Upper lobe of left lung (tissue), 6 donors: ENCODE data around the gene EXD3. TPM values are rescaled to one million over a fixed set of nuclear protein-coding genes. Genes with fewer than 3 reads are reported as not detected.
A peak's percentile ranks its signal among the peaks of the same experiment; 100 is the strongest.

ENCODE experiments used
- ATAC-seq, 2 donors: fragments of 200-7000 bp; cut with Tn5 transposase; one replicate each; pipeline ENCODE4 v1.9.1; 2022; ENCODE audit warnings: mild to moderate bottlenecking in 2 of 2, moderate library complexity in 2 of 2; ENCODE audit not compliant: low FRiP score in 2 of 2
- DNase-seq, 2 donors: peaks; one replicate each; pipeline ENCODE4 v3.0.0-alpha.2; 2019 to 2020
- H3K27ac ChIP-seq, 4 donors: fragments of 200-600 bp; sonication (generic); one replicate each; pipeline ENCODE4 v1.5.1; 2016 to 2019
- H3K27me3 ChIP-seq, 4 donors: fragments of 200-600 bp; sonication (generic); one replicate each; pipeline ENCODE4 v1.5.1; 2017 to 2019
- H3K36me3 ChIP-seq, 4 donors: fragments of 200-600 bp; sonication (generic); one replicate each; pipeline ENCODE4 v1.5.1; 2016 to 2019
- H3K4me1 ChIP-seq, 4 donors: fragments of 200-600 bp; sonication (generic); one replicate each; pipeline ENCODE4 v1.5.1; 2018 to 2019
- H3K4me3 ChIP-seq, 4 donors: fragments of 200-600 bp; sonication (generic); one replicate each; pipeline ENCODE4 v1.5.1; 2017 to 2019; ENCODE audit warnings: mild to moderate bottlenecking in 2 of 4, moderate library complexity in 1 of 4
- H3K9me3 ChIP-seq, 4 donors: fragments of 200-600 bp; sonication (generic); one replicate each; pipeline ENCODE4 v1.5.1; 2018 to 2019
- CTCF ChIP-seq, 6 experiments: fragments of 450-650 bp in 4 of 6; fragments of 200-600 bp in 2 of 6; sonication (generic) in 2 of 6; IDR thresholded peaks; one replicate each; pipeline ENCODE4 v1.5.1; 2016 to 2019; ENCODE audit warnings: antibody characterized with exemption in 6 of 6
- EP300 ChIP-seq, 4 donors: sonication (generic); formaldehyde crosslinking; IDR thresholded peaks; one replicate each; pipeline ENCODE4 v1.5.1; 2017; ENCODE audit warnings: antibody characterized with exemption in 4 of 4, control low read depth in 2 of 4
- POLR2A ChIP-seq, 4 donors: fragments of 450-650 bp; IDR thresholded peaks; one replicate each; pipeline ENCODE4 v1.5.1; 2016 to 2017; ENCODE audit warnings: antibody characterized with exemption in 4 of 4, mild to moderate bottlenecking in 2 of 4
- POLR2AphosphoS5 ChIP-seq, 2 donors: sonication (generic); formaldehyde crosslinking; IDR thresholded peaks; one replicate each; pipeline ENCODE4 v1.5.1; 2017; ENCODE audit warnings: antibody characterized with exemption in 2 of 2
- WGBS, 2 donors: methylation state at CpG; one replicate each; pipeline ENCODE4 v1.1.5; 2017 to 2018; 5-methylcytosine and 5-hydroxymethylcytosine counted together
- total RNA-seq, 6 donors: library from RNA; depleted of rRNA in 4 of 6; stranded (reverse); fragments of >200 nt in 4 of 6; gene quantifications; one replicate each; pipeline versions ENCODE4 v1.1.0 to v1.2.1, GENCODE V29; 2016 to 2021
- donor health status: DM: no; HTN: no; CAD: no; lungs with moderate emphysema.
- donor health status: DM: no; HTN: yes; CAD: no; lungs with severe emphysema.

Gene EXD3
- total RNA-seq, 6 donors from 2014 or later = 12.3 to 118 (median 24.8) TPM

- no peak for TF ChIP-seq EP300 (IDR thresholded peaks at IDR 0.05)
- TF ChIP-seq CTCF (IDR thresholded peaks at IDR 0.05) = no peak
- no peak for TF ChIP-seq POLR2AphosphoS5 (IDR thresholded peaks at IDR 0.05)
- TF ChIP-seq POLR2A (IDR thresholded peaks at IDR 0.05) = no peak
- DNase-seq (peak in 1 of 2 donors; percentile 82), ATAC-seq (no peak)
- peak overlapping the region in 2 of 4 donors; percentile 63 to 69 for H3K27ac ChIP-seq
- 82 to 84% methylated on average over 4 to 18 of the region's 22 CpGs for WGBS, 2 donors
- H3K4me3 ChIP-seq = no peak overlapping the region
- H3K27me3 ChIP-seq = peaks cover 0 to 14% (median 6%) of the 10 kb centered on the region in 4 donors
- H3K9me3 ChIP-seq = no peaks in the 10 kb centered on the region
- no peaks in the 10 kb centered on the region for H3K36me3 ChIP-seq
- peaks cover 28 to 57% (median 38%) of the 10 kb centered on the region in 4 donors for H3K4me1 ChIP-seq
Measured at GRCh38 chr9:137319739-137320551, 103.0 kb downstream of the EXD3 start.

GRCh38 chr9:137319011-137319738 is 103.8 kb downstream of the EXD3 start:
- H3K4me1 ChIP-seq = peaks cover 28 to 64% (median 38%) of the 10 kb centered on the region in 4 donors
- H3K27me3 ChIP-seq = peaks cover 0 to 14% (median 6%) of the 10 kb centered on the region in 4 donors
- DNase-seq = peak in 1 of 2 donors; percentile 72
- H3K27ac ChIP-seq = peak overlapping the region in 3 of 4 donors; percentile 17 to 80 (median 43)
- peak in 3 of 6 experiments; percentile 22 to 58 (median 42) for TF ChIP-seq CTCF (IDR thresholded peaks at IDR 0.05)
- TF ChIP-seq EP300 (IDR thresholded peaks at IDR 0.05) = no peak
- WGBS, 2 donors = 78 to 84% methylated on average over 4 to 18 of the region's 26 CpGs
- H3K36me3 ChIP-seq = no peaks in the 10 kb centered on the region
- peak in 1 of 2 donors; percentile 48 for ATAC-seq
- H3K9me3 ChIP-seq = no peaks in the 10 kb centered on the region
- no peak overlapping the region for H3K4me3 ChIP-seq

- 86% methylated on average over 6 to 16 of the region's 18 CpGs for WGBS, 2 donors
- TF ChIP-seq CTCF (IDR thresholded peaks at IDR 0.05) (no peak), POLR2AphosphoS5 (IDR thresholded peaks at IDR 0.05) (no peak), POLR2A (IDR thresholded peaks at IDR 0.05) (no peak), EP300 (IDR thresholded peaks at IDR 0.05) (no peak)
- H3K27me3 ChIP-seq = peaks cover 0 to 14% (median 6%) of the 10 kb centered on the region in 4 donors
- H3K27ac ChIP-seq = peak overlapping the region in 3 of 4 donors; percentile 17 to 80 (median 43)
- H3K4me3 ChIP-seq = no peak overlapping the region
- H3K4me1 ChIP-seq = peaks cover 28 to 68% (median 38%) of the 10 kb centered on the region in 4 donors
- no peaks in the 10 kb centered on the region for H3K36me3 ChIP-seq
- ATAC-seq = no peak
- no peaks in the 10 kb centered on the region for H3K9me3 ChIP-seq
- peak in 1 of 2 donors; percentile 49 for DNase-seq
Measured at GRCh38 chr9:137318602-137319001, 104.4 kb downstream of the EXD3 start.

- ATAC-seq (no peak), DNase-seq (peak in 1 of 2 donors; percentile 60)
- peaks cover 28 to 68% (median 38%) of the 10 kb centered on the region in 4 donors for H3K4me1 ChIP-seq
- H3K4me3 ChIP-seq = no peak overlapping the region
- WGBS, 2 donors = 75 to 87% methylated on average over 11 to 24 of the region's 24 CpGs
- H3K27ac ChIP-seq = peak overlapping the region in 3 of 4 donors; percentile 17 to 80 (median 43)
- H3K36me3 ChIP-seq = no peaks in the 10 kb centered on the region
- H3K9me3 ChIP-seq = no peaks in the 10 kb centered on the region
- TF ChIP-seq POLR2AphosphoS5 (IDR thresholded peaks at IDR 0.05) (no peak), EP300 (IDR thresholded peaks at IDR 0.05) (no peak), CTCF (IDR thresholded peaks at IDR 0.05) (no peak), POLR2A (IDR thresholded peaks at IDR 0.05) (no peak)
- H3K27me3 ChIP-seq = peaks cover 0 to 14% (median 6%) of the 10 kb centered on the region in 4 donors
Measured at GRCh38 chr9:137317718-137318511, 105.0 kb downstream of the EXD3 start.
